NCI-H128 (cell line): Measurements from ENCODE around the gene PROKR2.

Source experiments
- DNase-seq: peaks from one replicate; lab custom pipeline; 2025; ENCODE audit not compliant: unreplicated experiment; lab: John Stamatoyannopoulos, UW

PROKR2 gene

GRCh38 chr20:5316188-5317158 lies at the start of gene PROKR2:
Gene PROKR2 (minus strand): TSS chr20:5316954. CDS start chr20:5314369, 2,585 bp downstream.
- DNase-seq = no peak

- no peak for DNase-seq
Observed at GRCh38 chr20:5364997-5365597, 48.3 kb upstream of the PROKR2 start.

DNA sequence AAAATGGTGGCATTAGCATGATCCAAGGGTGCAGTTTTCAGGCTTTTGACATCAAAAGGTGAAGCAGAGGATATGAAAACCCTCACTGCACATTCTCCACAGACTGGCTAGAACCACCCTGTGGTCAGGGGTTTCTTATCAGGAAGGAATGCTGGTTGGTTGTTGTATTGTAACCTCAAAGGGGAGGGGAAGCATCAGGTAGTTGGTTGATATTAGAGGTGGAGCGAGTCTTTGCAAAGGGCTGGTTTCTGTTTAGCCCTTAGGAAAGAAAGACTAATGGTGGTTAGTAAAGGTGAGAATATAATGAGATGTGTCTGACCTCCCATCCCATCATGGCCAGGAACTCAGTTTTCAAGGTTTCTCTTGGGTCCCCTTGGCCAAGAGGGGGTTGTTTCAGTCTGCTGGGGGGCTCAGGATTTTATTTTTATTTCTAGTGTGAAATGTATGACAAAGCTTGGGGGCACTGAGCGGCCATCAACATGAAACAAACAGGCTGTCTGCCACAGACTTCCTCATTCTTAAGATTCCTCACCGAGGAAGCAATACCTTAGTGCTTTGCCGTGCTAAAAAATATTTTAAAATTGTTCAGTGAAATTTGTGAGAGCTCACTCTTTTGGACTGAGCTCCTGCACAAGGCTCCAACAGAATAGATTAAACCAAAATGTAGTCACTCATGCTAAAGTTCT lies 47.5 kb upstream of the PROKR2 start:
- no peak for DNase-seq

- DNase-seq = no peak
Observed at GRCh38 chr20:5362771-5363170, 46.0 kb upstream of the PROKR2 start.

- DNase-seq = no peak
Observed at GRCh38 chr20:5361176-5361575, 44.4 kb upstream of the PROKR2 start.

DNA sequence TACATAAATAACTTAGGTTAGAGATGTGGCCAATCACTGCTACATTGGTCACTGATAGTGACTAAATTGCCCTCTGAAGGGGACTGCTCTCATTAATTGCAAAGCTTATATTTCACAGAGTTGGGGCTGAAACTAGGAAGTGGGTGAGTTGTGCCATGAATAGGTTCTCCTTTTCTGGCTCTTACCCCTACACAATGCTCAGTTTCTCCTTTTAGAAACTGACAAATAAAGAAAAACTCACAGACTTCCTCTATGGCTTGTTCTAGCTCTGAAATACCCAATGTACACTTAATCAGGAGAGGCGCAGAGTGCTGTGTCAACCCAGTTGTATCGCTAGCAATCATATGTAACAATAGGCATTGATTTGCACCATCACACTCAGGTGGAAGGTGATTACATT lies 41.2 kb upstream of the PROKR2 start:
- no peak for DNase-seq

GRCh38 chr20:5356941-5357340 lies 40.2 kb upstream of the PROKR2 start:
- no peak for DNase-seq

- DNase-seq = no peak
Observed at GRCh38 chr20:5354901-5355300, 38.1 kb upstream of the PROKR2 start.

GRCh38 chr20:5353624-5354496 lies 37.1 kb upstream of the PROKR2 start:
- DNase-seq = no peak

DNA sequence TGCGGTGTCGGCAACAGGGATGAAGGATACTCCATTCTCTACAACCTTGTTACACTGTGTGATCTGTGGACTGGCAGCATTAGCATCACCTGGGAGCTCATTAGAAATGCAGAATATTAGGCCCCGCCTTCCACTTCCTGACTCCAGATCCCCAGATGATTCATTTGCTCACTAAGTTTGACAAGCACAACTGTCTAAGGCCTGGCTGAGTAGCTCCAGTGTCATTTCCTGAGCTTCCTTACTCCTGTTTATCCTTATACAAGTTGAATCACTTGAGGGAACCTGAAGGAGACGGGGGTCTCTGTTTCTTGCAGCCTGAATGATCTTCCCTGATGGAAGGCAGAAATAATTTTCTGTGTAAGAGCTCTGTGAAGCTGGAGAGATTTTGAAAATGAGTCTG lies 32.7 kb upstream of the PROKR2 start:
- no peak for DNase-seq

DNA sequence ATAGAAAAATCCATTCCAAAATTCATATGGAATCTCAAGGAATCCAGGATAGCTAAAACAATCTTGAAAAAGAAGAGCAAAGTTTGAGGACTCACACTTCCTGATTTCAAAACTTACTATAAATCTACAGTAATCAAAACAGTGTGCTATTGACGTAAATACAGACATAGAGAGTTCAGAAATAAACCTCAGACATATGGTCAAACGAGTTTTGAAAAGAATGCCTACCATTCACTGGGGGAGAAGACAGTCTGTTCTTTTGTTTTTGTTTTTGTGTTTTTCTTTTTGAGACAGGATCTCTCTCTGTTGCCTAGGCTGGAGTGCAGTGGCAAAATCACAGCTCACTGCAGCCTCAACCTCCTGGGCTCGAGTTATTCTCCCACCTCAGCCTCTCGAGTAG lies 25.3 kb upstream of the PROKR2 start:
- DNase-seq = no peak

GRCh38 chr20:5331340-5331739 lies 14.6 kb upstream of the PROKR2 start:
- no peak for DNase-seq

DNA sequence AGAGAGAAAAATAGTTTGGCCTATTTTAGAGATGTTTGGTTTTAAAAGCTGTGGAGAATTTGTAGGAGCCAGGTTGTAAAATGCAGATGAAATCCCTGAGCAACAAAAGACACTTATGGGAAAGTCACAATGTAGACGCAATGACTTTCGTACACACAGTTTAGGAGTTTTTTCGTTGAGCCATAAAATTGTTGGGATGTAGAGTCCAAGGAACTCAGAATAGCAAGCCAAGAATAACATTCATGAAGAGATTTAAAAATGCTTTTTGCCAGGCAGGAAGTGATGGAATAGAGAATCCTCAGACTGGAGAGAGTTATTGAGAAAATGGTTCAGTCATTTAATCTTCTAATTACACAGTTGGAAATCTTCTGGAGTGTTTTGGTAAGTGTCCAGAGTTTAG lies 11.5 kb upstream of the PROKR2 start:
- no peak for DNase-seq

DNA sequence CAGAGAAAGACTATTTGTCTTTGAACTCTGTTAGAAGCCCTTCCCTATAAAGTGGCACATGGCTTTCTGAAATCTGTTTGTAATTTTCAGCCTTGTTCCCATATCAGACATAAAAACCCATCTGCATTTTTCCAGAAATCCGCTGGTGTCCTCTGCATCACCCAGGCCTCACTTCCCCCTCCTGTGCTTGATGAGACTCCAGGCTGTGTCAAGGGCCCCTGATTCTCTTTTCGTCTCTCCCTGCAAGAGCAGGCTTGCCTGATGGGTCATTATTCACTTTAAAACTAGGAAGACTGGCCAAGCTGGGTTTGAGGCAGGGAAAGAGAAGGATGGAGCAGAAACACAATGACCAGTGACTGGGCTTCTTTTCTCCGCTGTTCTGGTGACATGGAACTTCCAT lies 10.6 kb upstream of the PROKR2 start:
- no peak for DNase-seq

DNA sequence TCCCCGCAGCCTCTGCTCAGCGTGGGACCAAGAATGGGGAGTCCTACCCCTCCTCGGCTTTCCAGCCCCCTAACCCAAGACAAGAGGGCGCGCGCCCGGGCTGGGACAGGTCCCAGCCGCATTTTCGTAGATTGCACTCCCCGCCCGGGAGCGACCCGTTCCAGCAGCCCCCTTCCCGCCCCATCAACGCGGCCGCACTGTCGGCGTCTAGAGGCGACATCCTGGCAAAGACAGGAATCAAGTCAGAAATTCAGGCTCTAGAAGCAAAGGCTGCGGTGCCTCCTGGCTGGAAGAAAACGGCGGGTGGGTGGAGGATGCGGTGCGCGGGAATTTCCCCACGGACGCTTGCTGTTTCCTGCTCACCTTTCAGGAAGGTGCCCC lies 957 bp downstream of the PROKR2 start:
- DNase-seq = no peak

DNA sequence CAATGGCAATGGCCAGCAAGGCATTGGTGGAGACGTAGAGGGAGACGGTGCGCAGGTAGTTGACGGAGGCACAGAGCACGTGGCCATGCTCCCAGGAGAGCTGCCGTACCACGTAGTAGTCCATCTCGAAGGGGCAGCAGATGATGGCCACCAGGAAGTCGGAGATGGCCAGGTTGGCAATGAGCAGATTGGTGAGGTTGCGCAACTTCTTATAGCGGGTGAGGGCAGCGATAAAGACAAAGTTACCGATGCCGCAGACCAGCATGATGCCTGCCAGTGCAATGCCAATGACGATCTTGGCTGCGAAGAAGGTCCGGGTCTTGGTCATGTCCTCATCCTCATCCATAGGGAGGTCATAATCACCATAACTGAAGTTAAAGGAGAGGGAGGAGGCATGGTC lies 2.8 kb downstream of the PROKR2 start:
- DNase-seq = no peak

- DNase-seq = no peak
Observed at GRCh38 chr20:5312518-5312917, 4.2 kb downstream of the PROKR2 start.

DNA sequence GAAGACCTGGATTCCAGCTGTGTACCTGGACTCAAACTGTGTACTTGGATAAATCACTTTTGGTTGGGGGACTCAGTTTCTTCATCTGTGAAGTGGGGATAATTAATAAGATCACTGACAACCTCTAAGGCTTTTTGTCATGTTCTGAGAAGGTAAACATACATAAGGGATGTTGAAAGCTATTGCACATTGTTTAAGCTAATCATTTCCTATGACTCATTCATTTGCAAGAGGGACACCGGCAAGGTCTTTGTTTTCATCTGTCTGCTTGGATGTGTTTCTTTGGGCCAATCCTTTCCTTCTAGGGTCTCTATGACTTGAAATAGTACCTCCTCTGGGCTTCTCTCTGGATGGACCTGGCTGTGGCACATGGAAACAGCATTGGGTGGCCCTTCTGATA lies 6.8 kb downstream of the PROKR2 start:
- DNase-seq = no peak

GRCh38 chr20:5298811-5299210 lies 17.9 kb downstream of the PROKR2 start:
- DNase-seq = no peak

DNA sequence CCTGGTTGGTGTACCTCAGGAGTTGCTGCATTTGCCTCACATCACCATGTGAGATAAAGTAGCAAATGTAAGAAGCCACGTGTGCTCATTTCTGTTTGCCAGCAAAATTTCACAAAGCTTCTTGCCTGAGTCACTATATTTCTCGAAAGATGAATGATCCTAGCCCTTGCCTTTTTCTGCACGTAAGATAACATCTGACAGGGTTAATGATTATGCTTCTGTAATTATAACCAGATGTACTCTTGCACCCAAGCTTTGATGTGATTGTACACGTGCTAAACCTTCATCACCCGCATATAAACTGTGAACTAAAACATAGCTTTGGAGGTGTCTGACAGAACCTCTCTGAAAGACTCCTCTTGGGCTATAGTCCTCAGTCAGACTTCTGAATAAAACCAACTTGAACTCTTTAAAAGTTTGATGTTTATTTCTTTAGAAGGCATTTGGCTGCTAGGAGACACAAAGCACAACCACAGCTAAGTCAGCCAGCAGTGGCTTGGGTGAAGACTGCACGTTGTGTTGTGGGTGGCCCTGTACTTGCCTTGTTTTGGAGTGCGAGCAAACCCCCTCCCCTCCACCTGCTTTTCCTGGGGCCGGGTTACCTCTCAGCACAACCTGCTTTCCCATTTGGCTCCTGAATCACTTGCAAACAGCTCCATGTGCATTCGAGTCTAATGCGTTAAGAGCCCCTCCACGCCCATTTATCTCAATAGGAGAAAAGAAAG lies 19.3 kb downstream of the PROKR2 start:
- DNase-seq = no peak
